NCI-H748 (cell line): ENCODE results near the gene MYO16.

Source experiments
- DNase-seq: peaks from one replicate; lab custom pipeline; 2025; ENCODE audit not compliant: unreplicated experiment; lab: John Stamatoyannopoulos, UW

Gene MYO16

DNA sequence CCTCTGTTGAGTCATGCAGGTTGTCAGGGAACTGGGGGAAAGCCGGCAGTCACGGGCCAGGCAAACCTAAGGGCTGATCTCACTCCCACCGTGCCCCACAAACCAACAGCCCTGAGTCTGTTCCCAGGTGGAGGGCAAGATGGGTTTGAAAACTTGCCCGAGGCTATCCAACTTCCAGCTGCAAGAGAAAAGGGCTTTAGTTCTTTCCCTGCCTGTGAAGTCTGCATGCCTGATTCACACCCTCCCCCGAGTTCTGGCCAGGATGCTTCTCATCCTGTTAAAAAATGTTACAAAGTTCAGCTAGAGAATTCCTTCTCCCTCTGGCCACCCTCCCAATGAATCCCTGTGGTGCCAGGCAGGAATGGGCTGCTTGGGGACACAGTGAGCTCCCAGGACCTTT is 33.1 kb downstream of the MYO16 start:
- no peak for DNase-seq

DNA sequence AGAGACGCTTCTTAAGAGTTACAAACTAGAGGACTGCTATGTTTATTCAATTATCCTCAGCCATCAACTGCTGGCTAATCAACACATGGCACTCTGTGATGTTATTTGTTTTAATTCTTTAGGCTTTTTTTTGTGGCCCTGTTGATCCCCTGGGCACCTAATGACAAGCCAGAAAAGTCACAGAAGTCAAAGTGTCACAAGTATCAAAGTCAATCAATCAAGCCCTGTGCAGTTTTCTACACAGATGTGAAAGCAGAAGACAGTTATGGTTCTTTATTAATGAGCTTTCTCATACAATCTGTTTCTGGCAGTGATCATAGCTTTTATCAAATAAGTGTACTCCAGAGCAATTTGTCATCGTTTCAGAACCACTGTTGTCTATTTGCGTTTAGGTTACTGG is 34.3 kb downstream of the MYO16 start:
- DNase-seq, result no peak

DNA sequence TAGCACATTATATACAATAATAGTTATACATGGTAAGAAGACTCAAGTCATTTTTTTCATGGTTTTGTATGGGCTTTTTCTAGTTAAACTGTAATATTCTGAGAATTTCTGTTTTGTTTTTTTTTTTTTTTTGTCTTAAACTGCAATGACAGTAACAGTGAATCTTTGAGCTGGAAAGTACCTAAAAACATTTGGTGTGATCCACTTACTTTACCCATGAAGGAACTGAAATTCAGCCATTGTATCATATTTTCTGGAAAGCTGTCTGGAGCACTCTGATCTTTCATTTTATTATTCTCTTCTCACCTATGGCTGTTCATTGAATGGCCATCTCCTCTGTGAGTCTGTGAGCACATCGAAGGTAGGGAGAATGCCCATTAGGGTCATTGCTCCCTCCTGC is 37.8 kb downstream of the MYO16 start:
- no peak for DNase-seq

DNA sequence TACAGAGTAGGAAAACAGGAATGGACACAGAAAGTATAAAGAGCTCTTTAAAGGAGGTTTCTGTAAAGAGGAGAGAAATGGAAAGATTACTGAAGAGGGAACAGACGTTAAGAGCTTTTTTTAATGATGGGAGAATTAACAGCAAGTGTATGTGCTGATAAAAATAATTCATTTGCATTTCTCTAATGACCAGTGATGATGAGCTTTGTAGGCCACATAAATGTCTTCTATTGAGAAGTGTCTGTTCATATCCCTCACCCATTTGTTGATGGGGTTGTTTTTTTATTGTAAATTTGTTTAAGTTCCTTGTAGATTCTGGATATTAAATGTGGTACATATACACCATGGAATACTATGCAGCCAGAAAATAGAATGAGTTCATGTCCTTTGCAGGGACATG is 40.0 kb downstream of the MYO16 start:
- DNase-seq, result no peak

DNA sequence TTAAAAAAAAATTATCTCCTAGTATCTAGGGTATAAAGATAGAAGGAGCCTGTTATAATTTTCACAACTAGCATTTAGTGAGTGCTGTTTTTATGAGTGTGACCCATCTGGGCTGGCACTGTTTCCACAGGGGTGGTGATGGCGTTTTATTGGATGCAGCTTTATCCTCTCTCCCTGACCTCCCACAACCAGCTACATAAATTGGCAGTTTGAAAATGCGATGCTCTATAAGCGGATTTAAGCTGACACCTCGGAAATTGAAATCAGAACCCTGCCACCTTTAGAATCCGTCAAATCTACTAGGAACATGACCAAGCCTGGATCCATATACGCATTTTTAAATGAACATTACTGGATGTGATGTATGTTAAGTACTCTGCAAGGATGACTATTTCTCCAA is 44.9 kb downstream of the MYO16 start:
- no peak for DNase-seq

DNA sequence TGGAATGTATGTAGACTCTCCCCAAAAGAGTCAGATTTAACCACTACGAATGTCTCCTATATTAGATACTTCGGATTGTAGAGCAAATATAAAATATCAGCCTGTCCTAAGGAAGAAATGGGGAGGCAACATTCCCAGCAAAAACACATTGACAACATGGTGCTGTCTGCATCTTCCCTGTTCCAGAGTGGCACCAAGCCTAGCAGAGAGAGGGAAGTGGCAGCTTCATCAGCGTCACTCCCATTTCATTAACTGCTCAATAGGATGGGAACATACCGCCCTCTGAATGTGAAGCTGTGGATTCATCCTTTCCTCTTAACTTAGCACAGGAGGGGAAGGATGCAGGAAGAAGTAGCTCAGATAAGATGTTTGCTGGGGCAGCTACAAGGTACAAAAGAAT is 45.4 kb downstream of the MYO16 start:
- DNase-seq, result no peak

DNA sequence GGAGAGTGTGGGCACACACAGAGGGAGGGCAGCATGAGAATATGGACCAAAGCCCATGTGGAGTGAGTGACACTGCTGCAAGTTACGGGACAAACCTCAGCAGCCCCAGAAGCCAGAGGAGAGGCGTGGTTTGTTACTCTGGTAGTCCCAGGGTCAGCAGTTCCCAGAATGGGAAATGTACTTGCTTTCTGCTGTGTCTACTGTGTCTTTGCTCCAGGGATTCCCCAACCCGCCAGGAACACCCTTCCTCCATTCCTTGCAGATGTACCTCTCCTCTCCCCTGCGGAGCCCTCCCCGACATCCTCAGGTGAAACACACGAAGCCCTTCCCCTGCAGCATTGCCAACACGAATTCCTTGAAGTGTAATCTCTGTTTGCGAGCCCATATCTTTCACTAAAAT is 47.2 kb downstream of the MYO16 start:
- no peak for DNase-seq

DNA sequence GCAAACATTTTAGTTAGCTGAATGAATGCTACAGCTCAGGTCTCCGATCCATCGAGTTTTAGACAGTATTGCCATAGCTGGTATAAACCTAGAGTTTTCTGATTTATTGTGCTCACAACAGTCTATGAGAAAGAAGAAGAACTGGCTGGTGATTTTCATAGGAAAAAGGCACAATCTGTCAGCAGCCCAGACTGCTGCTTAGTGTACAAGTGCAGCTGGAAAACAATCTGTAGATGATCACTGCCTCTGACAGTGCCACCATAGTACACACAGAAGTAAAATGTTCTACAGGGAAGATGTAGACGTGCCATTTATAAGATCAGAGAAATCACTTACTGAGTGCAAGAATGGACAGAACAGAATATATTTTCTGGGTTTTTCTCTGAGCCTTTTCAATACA is 48.4 kb downstream of the MYO16 start:
- DNase-seq, result no peak

DNA sequence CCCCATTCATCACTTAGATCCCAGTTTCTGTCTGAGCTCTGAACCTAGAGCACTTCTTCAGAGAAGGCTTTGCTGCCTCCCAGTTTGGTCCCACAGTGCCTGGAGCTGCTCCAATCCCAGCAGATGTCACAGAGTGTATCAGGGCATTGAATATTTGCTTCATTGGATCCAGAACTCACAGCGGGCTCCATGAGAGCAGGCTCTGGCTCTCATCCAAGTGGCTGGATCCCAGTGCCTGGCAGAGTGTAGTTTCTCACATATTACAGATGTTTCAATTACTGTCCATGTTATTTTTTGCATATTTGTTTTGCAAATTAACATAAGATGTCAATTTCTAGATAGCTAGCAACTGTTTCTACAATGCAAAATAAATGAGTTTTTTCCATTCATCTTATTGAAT is 50.6 kb downstream of the MYO16 start:
- no peak for DNase-seq

DNA sequence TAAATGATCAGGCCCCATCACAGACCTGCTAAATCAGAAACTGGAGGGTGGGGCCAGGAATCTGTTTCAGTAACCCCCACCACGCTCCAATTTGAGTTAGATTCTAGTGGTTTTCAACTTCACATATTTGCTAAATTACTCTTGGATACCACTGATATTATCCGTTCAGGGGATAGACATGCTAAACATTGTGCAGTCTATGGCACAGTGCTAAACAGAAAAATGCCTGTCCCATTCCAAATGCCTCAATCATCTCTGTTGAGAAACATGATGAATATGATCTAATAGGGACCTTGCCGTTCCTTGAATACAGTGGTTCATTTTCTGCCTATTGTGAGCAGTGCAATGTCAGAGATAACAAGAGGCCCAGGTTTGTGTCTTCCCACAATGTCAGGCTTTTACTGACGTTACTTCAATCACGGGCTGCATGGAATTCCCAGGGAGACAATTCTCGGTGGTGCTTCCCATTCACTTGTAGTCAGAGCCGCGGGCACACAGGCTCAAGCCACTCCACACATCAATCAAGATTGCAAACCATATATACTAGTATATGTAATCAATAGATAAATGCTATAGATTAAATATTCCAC is 52.7 kb downstream of the MYO16 start:
- no peak for DNase-seq

DNA sequence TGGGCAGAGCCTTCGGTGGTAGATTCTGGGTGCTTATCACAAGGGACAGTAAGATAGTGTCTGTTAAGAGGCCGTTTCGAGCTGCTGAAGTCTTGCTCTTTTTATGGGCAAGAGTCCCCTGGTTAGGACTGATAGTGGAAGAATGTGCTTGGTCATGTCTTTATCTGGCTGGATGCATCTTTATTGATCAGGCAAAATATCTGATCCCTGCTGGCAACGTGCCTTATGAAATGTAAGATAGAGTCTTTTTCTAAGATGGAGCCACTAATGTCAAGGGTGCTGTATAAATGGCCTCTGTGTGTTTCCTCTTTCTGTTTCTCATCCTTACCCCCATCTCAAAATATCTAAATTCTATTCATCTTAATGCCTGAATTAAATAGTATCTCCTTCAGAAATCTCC is 53.3 kb downstream of the MYO16 start:
- no peak for DNase-seq

DNA sequence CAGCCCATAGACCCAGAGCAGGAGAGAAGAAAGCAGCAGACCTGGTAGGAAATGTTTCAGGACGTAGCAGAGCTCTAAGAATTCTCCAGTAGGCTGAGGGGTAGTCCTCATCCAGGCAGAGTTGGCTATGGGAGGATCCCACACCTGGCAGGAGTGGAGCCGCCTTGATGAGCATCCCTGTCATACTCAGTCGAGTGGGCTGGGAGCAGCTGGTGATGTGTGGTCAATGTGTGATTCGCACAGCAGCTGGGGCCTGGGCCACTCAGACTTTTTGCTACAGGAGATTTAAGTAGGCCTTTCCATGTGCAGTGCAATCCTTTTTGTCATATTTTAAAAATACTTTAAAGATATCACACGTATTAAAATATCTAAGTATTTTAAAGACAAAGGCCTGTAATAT is 56.6 kb downstream of the MYO16 start:
- DNase-seq, result no peak

DNA sequence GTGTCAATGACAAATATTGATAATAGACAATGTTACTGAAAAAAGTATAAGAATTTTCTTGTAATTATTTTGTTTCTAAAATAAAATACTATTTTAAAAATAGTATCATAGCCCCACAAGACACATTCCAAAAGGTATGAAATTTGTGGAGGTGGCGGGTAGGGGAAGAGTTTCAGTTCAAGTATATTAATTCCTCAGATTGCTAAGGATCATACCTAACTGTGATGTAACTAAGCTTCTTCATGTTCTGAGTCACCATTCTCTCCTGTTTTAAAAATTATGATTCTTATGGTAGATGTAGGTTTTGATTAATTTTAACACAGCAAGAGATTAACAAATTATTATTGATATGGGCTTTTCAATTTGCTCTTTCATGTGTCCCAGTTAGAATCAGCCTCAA is 61.3 kb downstream of the MYO16 start:
- DNase-seq, result no peak

DNA sequence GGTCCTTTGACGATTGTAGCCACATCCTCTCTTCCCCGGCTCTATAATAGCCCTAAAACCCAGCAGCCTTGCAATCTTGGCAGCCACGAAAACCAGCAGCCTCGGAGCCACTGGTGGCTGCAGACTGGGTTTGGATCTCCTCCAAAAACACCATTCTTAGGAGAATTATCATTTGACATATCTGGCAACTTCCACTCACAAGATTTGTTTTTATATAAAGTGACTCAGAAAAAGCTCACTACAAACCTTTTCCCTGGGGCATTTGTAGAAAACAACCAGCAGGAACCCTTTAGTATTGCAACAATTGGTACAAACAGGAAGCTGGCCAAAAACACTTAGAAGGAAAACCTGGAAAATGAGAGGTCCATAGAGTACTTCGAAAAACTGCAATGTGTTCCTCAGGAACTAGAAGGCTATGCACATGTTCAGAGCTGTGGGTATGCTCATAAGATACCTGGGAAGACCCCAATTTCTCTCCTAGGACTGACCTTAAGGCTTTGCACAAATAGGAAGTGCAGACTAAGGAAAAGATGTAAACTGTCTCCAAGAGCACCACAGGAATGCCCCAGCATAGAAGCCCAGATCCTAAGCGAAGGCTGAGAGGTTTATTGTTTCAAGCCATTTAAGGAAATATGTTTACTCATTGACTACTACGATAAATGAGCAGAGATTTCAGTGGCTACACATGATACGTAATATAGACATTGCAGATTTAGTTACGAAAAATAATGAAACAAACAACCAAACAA is 71.2 kb downstream of the MYO16 start:
- no peak for DNase-seq

DNA sequence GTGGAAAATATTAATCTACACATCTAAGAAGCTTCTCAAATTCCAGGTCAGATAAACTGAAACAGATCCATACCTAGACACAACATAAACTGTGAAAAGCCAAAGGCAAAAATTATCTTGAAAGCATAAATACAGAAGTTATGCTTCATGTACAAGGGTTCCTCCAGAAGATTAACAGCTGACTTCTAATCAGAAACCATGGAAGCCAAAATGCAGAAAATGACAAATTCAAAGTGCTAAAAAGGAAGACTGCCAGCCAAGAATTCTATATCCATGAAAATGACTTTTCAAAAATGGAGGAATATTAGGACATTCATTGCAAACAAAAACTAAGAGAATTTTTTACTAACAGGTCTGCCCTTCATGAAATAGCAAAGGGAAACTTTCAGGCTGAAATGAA is 72.8 kb downstream of the MYO16 start:
- no peak for DNase-seq

DNA sequence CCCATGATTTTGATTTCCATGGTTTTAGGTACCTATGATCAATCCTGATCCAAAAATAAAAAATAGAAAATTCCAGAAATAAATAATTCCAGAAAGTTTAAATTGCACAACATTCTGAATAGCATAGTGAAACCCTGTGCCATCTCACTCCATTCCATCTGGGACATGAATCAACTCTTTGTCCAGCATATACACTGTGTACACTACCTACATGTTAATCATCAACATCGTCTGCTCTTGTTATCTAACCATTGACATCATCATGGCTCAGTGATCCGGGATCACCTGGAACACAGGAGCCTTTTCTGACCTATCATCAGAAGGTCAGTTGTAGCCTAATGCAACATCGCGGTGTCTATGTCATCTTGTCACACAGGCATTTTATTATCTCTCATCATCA is 75.6 kb downstream of the MYO16 start:
- no peak for DNase-seq

DNA sequence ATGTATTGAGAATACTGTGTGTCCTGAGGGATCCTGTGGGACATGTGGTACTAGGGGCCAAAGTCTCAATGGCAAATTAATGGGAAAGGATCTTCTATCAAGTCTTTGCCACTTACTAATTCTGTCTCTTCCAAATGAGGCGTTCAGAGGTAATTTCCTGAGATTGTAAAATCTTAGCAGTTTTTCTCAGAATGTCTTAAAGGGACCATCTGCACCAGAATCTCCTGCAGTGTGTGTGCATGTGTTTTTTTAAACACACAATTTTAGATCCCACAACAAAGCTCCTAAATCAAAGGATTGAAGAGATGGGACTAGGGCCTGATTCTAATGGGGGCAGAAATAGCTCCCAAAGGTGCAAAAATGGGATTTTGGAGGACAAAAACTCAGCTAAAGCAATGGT is 78.2 kb downstream of the MYO16 start:
- no peak for DNase-seq

DNA sequence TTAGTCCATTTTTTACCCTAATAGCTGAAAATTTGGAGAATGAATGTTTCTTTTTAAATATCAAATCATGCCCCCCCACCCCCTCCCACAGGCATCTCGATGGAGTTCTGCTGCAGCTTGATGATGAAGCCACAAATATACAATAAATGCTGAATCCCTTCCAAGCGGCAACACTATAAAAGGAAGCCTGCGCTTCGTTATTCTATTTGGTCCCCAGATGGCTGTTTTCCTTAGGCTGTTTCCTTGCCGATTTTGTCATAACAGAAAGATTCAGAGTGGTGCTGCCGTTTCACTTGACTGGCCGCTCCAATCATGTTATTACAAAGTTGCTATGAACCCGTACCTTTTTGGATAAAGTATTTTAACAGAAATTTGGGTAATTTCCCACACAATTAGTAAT is 79.5 kb downstream of the MYO16 start:
- DNase-seq, result no peak

DNA sequence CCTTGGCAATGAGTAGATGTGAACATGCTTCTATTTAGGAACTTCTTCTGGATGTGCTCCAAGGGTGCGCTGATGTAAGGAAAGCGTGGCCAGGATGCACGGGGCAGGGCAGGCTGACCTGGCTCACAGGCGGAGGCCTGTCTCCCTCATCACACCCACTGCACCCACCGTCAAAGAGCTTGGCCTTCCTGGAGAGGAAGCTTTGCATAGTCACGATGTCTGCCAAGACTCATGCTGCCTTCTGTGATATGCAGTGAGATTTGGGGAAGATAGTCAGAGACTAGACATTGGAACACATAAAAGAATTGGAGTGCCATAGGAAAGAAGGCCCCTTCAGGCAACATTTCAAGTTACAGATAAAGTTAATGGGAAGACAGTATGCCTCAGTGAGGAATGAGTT is 82.0 kb downstream of the MYO16 start:
- DNase-seq, result no peak

DNA sequence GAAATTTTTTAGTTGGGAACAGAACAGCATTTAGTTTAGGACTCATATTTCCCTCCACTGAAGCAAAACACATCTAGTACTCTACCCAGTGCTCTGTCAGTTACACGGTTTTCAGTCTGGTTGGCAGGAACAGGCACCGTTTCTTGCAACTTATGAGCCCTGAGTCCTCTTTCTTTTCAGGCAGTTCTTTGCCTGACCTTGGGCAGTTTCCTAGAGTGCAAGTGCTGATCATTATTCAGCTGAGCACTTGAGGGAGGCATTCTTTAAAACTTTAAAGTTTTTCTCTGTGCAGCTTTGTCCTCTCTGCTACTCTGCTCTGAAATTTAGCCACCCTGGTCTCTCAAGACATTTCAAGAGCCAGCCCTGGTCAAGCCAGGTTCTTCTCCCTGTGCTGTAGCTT is 96.1 kb downstream of the MYO16 start:
- no peak for DNase-seq

DNA sequence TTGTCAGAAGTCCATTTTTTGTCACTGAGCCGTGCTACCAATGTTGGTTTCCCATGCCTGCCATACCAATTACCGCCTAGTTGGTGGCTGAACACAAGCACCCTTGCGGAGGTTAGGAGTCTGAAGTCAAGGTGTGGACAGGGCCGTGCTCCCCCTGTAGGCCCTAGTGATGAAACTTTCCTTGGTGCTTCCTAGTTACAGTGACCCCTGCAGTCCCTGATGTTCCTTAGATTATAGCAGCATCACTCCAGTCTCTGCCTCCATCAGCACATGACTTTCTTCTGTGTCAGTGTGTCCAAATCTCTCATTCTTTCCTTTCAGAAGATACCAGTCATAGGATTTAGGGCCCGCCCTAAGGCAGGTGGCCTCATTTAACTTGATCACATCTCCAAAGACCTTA is 99.0 kb downstream of the MYO16 start:
- no peak for DNase-seq

DNA sequence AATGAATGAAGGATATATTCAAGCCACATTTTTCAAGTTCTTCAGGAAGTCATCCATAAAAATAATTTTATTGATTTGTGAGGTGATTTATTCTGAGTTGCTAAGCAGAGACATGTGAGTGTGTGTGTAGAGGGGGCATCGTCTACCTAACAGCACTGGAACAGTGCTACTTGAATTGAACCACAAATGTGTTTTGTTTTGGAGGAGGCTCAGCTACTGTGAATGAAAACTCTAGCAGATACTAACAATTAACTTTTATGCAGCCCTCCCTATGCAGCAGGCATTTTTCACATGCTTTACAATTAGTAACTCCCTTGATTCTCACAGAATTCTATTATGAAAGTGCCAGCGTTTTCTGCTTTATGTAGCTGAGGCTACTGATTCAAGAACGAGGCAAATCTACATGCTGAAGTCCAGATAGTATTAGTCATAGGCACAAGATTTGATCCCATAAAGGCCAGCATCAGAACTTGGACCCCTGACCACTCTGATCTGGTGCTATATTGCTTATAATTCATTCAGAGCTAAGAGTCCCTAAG is 103.7 kb downstream of the MYO16 start:
- DNase-seq, result no peak

DNA sequence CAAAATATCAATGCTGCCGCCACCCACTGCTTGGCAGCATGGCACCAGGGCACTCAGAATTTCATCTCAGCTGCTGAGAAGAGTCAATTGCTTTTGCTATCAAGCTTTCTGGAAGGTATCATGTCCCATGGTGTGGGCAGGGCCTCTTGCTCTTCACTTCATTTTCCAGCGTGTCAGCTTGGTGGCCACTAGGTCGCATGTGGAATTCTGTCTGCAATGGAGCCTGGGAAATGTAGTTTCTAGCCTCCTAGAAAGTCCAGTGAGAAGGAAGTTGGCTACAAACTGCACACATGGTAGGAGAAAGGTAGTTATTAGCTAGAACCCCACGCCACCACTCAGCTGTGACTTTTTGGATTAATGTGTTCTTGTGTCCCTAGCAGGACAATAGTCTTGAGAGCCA is 105.3 kb downstream of the MYO16 start:
- no peak for DNase-seq
